ENCODE measurements around the gene PDE11A. TPM values are rescaled to one million over a fixed set of nuclear protein-coding genes. Genes with fewer than 3 reads are reported as not detected.

Gene PDE11A
- total and polyA plus RNA-seq, 2 experiments from 2014 or later = 0.08 to 0.73 TPM

DNA sequence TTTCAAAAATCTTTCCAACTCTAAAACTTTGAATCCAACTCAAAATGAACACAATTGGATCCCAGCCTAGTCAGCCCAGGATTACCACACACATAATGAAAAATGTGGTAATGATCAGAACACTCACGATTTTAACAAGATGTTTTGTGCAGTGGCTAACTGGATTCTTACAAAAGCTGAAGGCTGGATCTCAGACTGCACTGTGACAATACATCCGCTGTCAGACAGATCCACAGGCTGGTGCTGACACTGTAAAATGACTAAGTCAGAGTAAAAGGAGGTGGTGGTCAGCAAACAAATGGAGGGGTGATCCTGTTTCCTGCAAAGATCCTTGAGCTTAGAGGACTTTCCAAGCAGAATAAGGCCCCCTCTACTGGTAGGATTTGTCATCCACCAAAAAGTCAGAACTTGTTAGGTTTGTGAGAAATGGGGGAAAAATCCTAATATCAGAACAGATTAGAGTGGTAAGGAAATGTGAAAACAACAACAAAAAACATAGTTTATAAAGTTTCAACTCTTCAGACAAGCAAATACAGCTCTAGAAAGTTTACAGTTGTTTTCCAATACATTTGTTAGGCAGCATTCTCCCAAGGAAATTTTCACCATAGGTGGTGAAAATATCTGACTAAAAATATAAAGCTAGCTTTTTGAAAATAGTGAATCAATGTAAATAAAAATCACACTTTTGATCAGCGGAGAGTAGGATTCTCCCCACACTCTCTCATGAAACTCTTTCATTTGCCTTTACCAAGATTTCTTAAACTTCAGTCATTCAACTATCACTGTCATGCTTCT lies 468.1 kb downstream of the PDE11A start:
- peaks cover 2% of the 10 kb centered on the region for H3K27me3 Mint-ChIP-seq (ENCODE audit: insufficient read depth, low read depth, poor library complexity)
- H3K27ac Mint-ChIP-seq = no peak overlapping the region
- no peak overlapping the region for H3K27ac ChIP-seq (ENCODE audit: low read depth)

More for the DNA sequence above, 468.1 kb downstream of the PDE11A start:
- H4K20me1 ChIP-seq (replicated peaks; ENCODE audit: insufficient read depth) = no peaks in the 10 kb centered on the region
- H3K27me3 ChIP-seq (ENCODE audit: insufficient read depth) = no peaks in the 10 kb centered on the region
- no peaks in the 10 kb centered on the region for H3K79me2 ChIP-seq (replicated peaks; ENCODE audit: insufficient read depth)
- peak; percentile 84 for DNase-seq (ENCODE audit: low spot score)
- H3K4me3 Mint-ChIP-seq = no peak overlapping the region
- H3K9me3 Mint-ChIP-seq = peaks cover 3% of the 10 kb centered on the region; the same call in 1 of the 3 replicates
- H3K4me1 ChIP-seq (ENCODE audit: insufficient read depth) = no peaks in the 10 kb centered on the region
- H3K4me2 ChIP-seq = no peak overlapping the region
- H3K4me3 ChIP-seq = no peak overlapping the region
- no peak for TF ChIP-seq STAT1 (IDR thresholded peaks at IDR 0.05; ENCODE audit: unreplicated experiment)
- no peak for TF ChIP-seq EZH2phosphoT487 (IDR thresholded peaks at IDR 0.05; ENCODE audit: unreplicated experiment)
- TF ChIP-seq ZNF331 (CRISPR knock-in tag; IDR thresholded peaks at IDR 0.05; ENCODE audit: low read depth) = no peak
- TF ChIP-seq, protein P1, sequence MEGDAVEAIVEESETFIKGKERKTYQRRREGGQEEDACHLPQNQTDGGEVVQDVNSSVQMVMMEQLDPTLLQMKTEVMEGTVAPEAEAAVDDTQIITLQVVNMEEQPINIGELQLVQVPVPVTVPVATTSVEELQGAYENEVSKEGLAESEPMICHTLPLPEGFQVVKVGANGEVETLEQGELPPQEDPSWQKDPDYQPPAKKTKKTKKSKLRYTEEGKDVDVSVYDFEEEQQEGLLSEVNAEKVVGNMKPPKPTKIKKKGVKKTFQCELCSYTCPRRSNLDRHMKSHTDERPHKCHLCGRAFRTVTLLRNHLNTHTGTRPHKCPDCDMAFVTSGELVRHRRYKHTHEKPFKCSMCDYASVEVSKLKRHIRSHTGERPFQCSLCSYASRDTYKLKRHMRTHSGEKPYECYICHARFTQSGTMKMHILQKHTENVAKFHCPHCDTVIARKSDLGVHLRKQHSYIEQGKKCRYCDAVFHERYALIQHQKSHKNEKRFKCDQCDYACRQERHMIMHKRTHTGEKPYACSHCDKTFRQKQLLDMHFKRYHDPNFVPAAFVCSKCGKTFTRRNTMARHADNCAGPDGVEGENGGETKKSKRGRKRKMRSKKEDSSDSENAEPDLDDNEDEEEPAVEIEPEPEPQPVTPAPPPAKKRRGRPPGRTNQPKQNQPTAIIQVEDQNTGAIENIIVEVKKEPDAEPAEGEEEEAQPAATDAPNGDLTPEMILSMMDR (conservative IDR thresholded peaks at IDR 0.05; ENCODE audit: low read depth in 2 of 2) = peak; percentile 78 to 87
- TF ChIP-seq ETS1 (IDR thresholded peaks at IDR 0.05) = no peak
- TF ChIP-seq REST (IDR thresholded peaks at IDR 0.05; ENCODE audit: unreplicated experiment) = no peak
- no peak for TF ChIP-seq EZH2 (IDR thresholded peaks at IDR 0.05; ENCODE audit: low read depth, unreplicated experiment)
- no peak for TF ChIP-seq POLR2AphosphoS5 (IDR thresholded peaks at IDR 0.05; ENCODE audit: low read depth)
- peaks cover 5% of the 10 kb centered on the region; the same call in 1 of the 3 replicates for H3K4me1 Mint-ChIP-seq
- no peaks in the 10 kb centered on the region for H3K9me2 ChIP-seq (ENCODE audit: insufficient read depth)
- H3K36me3 Mint-ChIP-seq (ENCODE audit: low read depth) = no peaks in the 10 kb centered on the region
- H2AFZ ChIP-seq = no peak overlapping the region; the same call in 1 of the 2 replicates
- ATAC-seq = peak; percentile 90
- no peaks in the 10 kb centered on the region for H3K36me3 ChIP-seq (ENCODE audit: insufficient read depth)
- H3F3A ChIP-seq (replicated peaks; ENCODE audit: low read depth) = no peaks in the 10 kb centered on the region
